ENCODE results near the gene APCDD1L. TPM values are rescaled to one million over a fixed set of nuclear protein-coding genes. Genes with fewer than 3 reads are reported as not detected.
A peak's percentile ranks its signal among the peaks of the same experiment; 100 is the strongest.

Gene APCDD1L
- total and polyA plus RNA-seq, 7 donors, result 0.03 to 1.2 (median 0.14) TPM

- intact Hi-C loops (cut with DNase I), result loop anchor here in 1 of 2 donors (10.0 kb wide), 1 partner anchor 372 kb away; the partner anchor contains the start of genes GNAS and GNAS-AS1
- DNase-seq (no peak), ATAC-seq (no peak)
- no peaks in the 10 kb centered on the region for H3K36me3 ChIP-seq (ENCODE audit: insufficient read depth in 1 of 2, low read depth in 1 of 2)
- no peak overlapping the region for H3K4me3 ChIP-seq
- peaks cover 25% of the 10 kb centered on the region for H3K9me3 ChIP-seq
- TF ChIP-seq CTCF (IDR thresholded peaks at IDR 0.05), result no peak
- H3K4me1 ChIP-seq, result no peaks in the 10 kb centered on the region
- WGBS, 3 donors, result 84 to 88% (median 88%) methylated on average over 5 of the region's 5 CpGs
- H3K27ac ChIP-seq, result no peak overlapping the region
- peaks cover 0 to 5% (median 4%) of the 10 kb centered on the region in 3 donors for H3K27me3 ChIP-seq (ENCODE audit: insufficient read depth in 3 of 3, low read length in 2 of 3)
Measured at GRCh38 chr20:58483051-58483450, 32.1 kb downstream of the APCDD1L start.

GRCh38 chr20:58482416-58482815 lies 32.8 kb downstream of the APCDD1L start:
- Histone ChIP-seq H3K9me3 (peaks cover 26% of the 10 kb centered on the region), H3K27me3 (ENCODE audit: insufficient read depth in 3 of 3, low read length in 2 of 3) (peaks cover 0 to 5% (median 5%) of the 10 kb centered on the region in 3 donors), H3K27ac (no peak overlapping the region), H3K4me1 (no peaks in the 10 kb centered on the region), H3K36me3 (ENCODE audit: insufficient read depth in 1 of 2, low read depth in 1 of 2) (no peaks in the 10 kb centered on the region), H3K4me3 (no peak overlapping the region)
- no peak for TF ChIP-seq CTCF (IDR thresholded peaks at IDR 0.05)
- ATAC-seq, result no peak
- DNase-seq, result no peak
- intact Hi-C loops (cut with DNase I), result loop anchor here in 1 of 2 donors (10.0 kb wide), 1 partner anchor 372 kb away; the partner anchor contains the start of genes GNAS and GNAS-AS1
- 60 to 70% (median 64%) methylated on average over 10 of the region's 10 CpGs for WGBS, 3 donors

- intact Hi-C loops (cut with DNase I), result loop anchor here in 1 of 2 donors (10.0 kb wide), 1 partner anchor 373 kb away; the partner anchor contains the start of genes GNAS and GNAS-AS1
- Histone ChIP-seq H3K9me3 (peaks cover 19% of the 10 kb centered on the region), H3K4me3 (no peak overlapping the region), H3K4me1 (no peaks in the 10 kb centered on the region), H3K27ac (no peak overlapping the region), H3K36me3 (ENCODE audit: insufficient read depth in 1 of 2, low read depth in 1 of 2) (no peaks in the 10 kb centered on the region), H3K27me3 (ENCODE audit: insufficient read depth in 3 of 3, low read length in 2 of 3) (peaks cover 0 to 5% (median 5%) of the 10 kb centered on the region in 3 donors)
- DNase-seq (peak; percentile 45 to 70), ATAC-seq (peak in 1 of 4 donors; percentile 67)
- peak; percentile 39 for TF ChIP-seq CTCF (IDR thresholded peaks at IDR 0.05)
- 38 to 52% (median 49%) methylated on average over 18 of the region's 18 CpGs for WGBS, 3 donors
Measured at GRCh38 chr20:58481481-58482021, 33.6 kb downstream of the APCDD1L start.

GRCh38 chr20:58480551-58481336 lies 34.5 kb downstream of the APCDD1L start:
- intact Hi-C loops (cut with DNase I), result loop anchor here in 1 of 2 donors (10.0 kb wide), 1 partner anchor 374 kb away; the partner anchor contains the start of genes GNAS and GNAS-AS1
- Histone ChIP-seq H3K9me3 (peaks cover 11% of the 10 kb centered on the region), H3K36me3 (ENCODE audit: insufficient read depth in 1 of 2, low read depth in 1 of 2) (no peaks in the 10 kb centered on the region), H3K27ac (no peak overlapping the region), H3K4me1 (no peaks in the 10 kb centered on the region), H3K4me3 (no peak overlapping the region), H3K27me3 (ENCODE audit: insufficient read depth in 3 of 3, low read length in 2 of 3) (peaks cover 0 to 5% (median 4%) of the 10 kb centered on the region in 3 donors)
- DNase-seq (no peak), ATAC-seq (no peak)
- no peak for TF ChIP-seq CTCF (IDR thresholded peaks at IDR 0.05)
- WGBS, 3 donors, result 37 to 42% (median 42%) methylated on average over 16 of the region's 16 CpGs
